H9 (cell line): ENCODE results near the gene DEK. TPM values are rescaled to one million over a fixed set of nuclear protein-coding genes. Genes with fewer than 3 reads are reported as not detected.

ENCODE experiments used
- DNase-seq: peaks from one replicate; pipeline ENCODE4 v3.0.0-alpha.2; 2017
- H2AFZ ChIP-seq: one replicate; pipeline ENCODE4 v1.6.1; 2013; ENCODE audit warnings: mild to moderate bottlenecking, low read length, control low read depth, moderate library complexity
- H2AK5ac ChIP-seq: 2 replicates; pipeline ENCODE4 v1.6.1; 2013; ENCODE audit warnings: low read length, control low read depth, mixed read lengths; ENCODE audit not compliant: insufficient read length
- H2BK120ac ChIP-seq: one replicate; pipeline ENCODE4 v1.6.1; 2013; ENCODE audit warnings: low read depth, mild to moderate bottlenecking, low read length, control low read depth, inconsistent platforms; ENCODE audit not compliant: poor library complexity, severe bottlenecking
- H2BK12ac ChIP-seq: 2 replicates; pipeline ENCODE4 v1.6.1; 2013; ENCODE audit warnings: low read length, control low read depth, mixed read lengths, low read depth; ENCODE audit not compliant: insufficient read length
- H2BK15ac ChIP-seq: 2 replicates; pipeline ENCODE4 v1.6.1; 2013; ENCODE audit warnings: low read depth, low read length, control low read depth
- H2BK20ac ChIP-seq: one replicate; pipeline ENCODE4 v1.6.1; 2013; ENCODE audit warnings: low read depth, mild to moderate bottlenecking, low read length, control low read depth, inconsistent platforms; ENCODE audit not compliant: poor library complexity, severe bottlenecking
- H2BK5ac ChIP-seq: 2 replicates; pipeline ENCODE4 v1.6.1; 2013; ENCODE audit warnings: low read length, control low read depth, mixed read lengths; ENCODE audit not compliant: insufficient read length
- H3K14ac ChIP-seq: 2 replicates; pipeline ENCODE4 v1.6.1; 2013; ENCODE audit warnings: low read length, control low read depth; ENCODE audit not compliant: insufficient read depth
- H3K18ac ChIP-seq: 2 replicates; pipeline ENCODE4 v1.6.1; 2013; ENCODE audit warnings: low read depth, mild to moderate bottlenecking, mixed read lengths, low read length, control low read depth; ENCODE audit not compliant: insufficient read length
- H3K23ac ChIP-seq: 2 replicates; pipeline ENCODE4 v1.6.1; 2013; ENCODE audit warnings: low read length, control low read depth, mixed read lengths, low read depth; ENCODE audit not compliant: insufficient read length
- H3K23me2 ChIP-seq: 2 replicates; pipeline ENCODE4 v1.6.1; 2013; ENCODE audit warnings: low read depth, mild to moderate bottlenecking, mixed read lengths, low read length, control low read depth; ENCODE audit not compliant: insufficient read length, poor library complexity, severe bottlenecking
- H3K27ac ChIP-seq: 2 replicates; pipeline ENCODE4 v1.5.1; 2013; ENCODE audit warnings: low read length, control low read depth, mixed read lengths, low read depth; ENCODE audit not compliant: insufficient read length
- H3K27me3 ChIP-seq: 2 replicates; pipeline ENCODE4 v1.6.1; 2013; ENCODE audit warnings: low read length, control low read depth, inconsistent platforms; ENCODE audit not compliant: insufficient read depth
- H3K4ac ChIP-seq: 2 replicates; pipeline ENCODE4 v1.6.1; 2013; ENCODE audit warnings: low read depth, mild to moderate bottlenecking, control low read depth, inconsistent platforms, low read length, moderate library complexity
- H3K4me1 ChIP-seq: 2 replicates; pipeline ENCODE4 v1.6.1; 2013; ENCODE audit warnings: low read length, control low read depth, inconsistent platforms; ENCODE audit not compliant: insufficient read depth
- H3K4me2 ChIP-seq: 2 replicates; pipeline ENCODE4 v1.6.1; 2013; ENCODE audit warnings: low read length, control low read depth, mixed read lengths; ENCODE audit not compliant: insufficient read length, insufficient read depth
- H3K56ac ChIP-seq: 2 replicates; pipeline ENCODE4 v1.6.1; 2013; ENCODE audit warnings: low read depth, mild to moderate bottlenecking, mixed read lengths, low read length, control low read depth; ENCODE audit not compliant: insufficient read length
- H3K79me1 ChIP-seq: 2 replicates; pipeline ENCODE4 v1.6.1; 2013; ENCODE audit warnings: low read depth, mild to moderate bottlenecking, moderate library complexity, low read length, control low read depth, inconsistent platforms; ENCODE audit not compliant: insufficient read depth, poor library complexity, severe bottlenecking
- H3K79me2 ChIP-seq: 2 replicates; pipeline ENCODE4 v1.6.1; 2013; ENCODE audit warnings: low read length, control low read depth, inconsistent platforms; ENCODE audit not compliant: insufficient read depth
- H3K9ac ChIP-seq: 2 replicates; pipeline ENCODE4 v1.6.1; 2013; ENCODE audit warnings: low read length, control low read depth, mixed read lengths; ENCODE audit not compliant: insufficient read length; ENCODE audit errors: extremely low read depth
- H3K9me3 ChIP-seq: one replicate; pipeline ENCODE4 v1.6.1; 2013; ENCODE audit warnings: low read depth, low read length, inconsistent platforms; ENCODE audit not compliant: control insufficient read depth
- H3T11ph ChIP-seq: one replicate; pipeline ENCODE4 v1.6.1; 2013; ENCODE audit warnings: mild to moderate bottlenecking, low read length, control low read depth, inconsistent platforms
- H4K20me1 ChIP-seq: one replicate; pipeline ENCODE4 v1.6.1; 2013; ENCODE audit not compliant: control insufficient read depth, insufficient read length, insufficient read depth
- H4K5ac ChIP-seq: 2 replicates; pipeline ENCODE4 v1.6.1; 2013; ENCODE audit warnings: low read depth, mild to moderate bottlenecking, mixed read lengths, low read length, control low read depth; ENCODE audit not compliant: insufficient read length
- H4K8ac ChIP-seq: replicated peaks from 2 replicates; pipeline ENCODE4 v1.6.1; 2013; ENCODE audit warnings: low read length, control low read depth, mixed read lengths, low read depth; ENCODE audit not compliant: insufficient read length
- H4K91ac ChIP-seq: 2 replicates; pipeline ENCODE4 v1.6.1; 2013; ENCODE audit warnings: low read depth, mild to moderate bottlenecking, moderate library complexity, mixed read lengths, low read length, control low read depth; ENCODE audit not compliant: insufficient read length
- H3K27ac Mint-ChIP-seq, 3 experiments: 2 replicates in 2 of 3; 3 replicates in 1 of 3; pipeline ENCODE4 v1.8.0; 2020 to 2021; ENCODE audit warnings: mixed read lengths in 3 of 3, mild to moderate bottlenecking in 1 of 3, moderate library complexity in 1 of 3
- H3K27me3 Mint-ChIP-seq: 2 replicates; pipeline ENCODE4 v1.8.0; 2021; ENCODE audit warnings: low read depth, mild to moderate bottlenecking, moderate library complexity, mixed read lengths
- H3K36me3 Mint-ChIP-seq, 3 experiments: 2 replicates in 2 of 3; 3 replicates in 1 of 3; pipeline ENCODE4 v1.8.0; 2020 to 2021; ENCODE audit warnings: low read depth in 3 of 3, mixed read lengths in 3 of 3; ENCODE audit not compliant: insufficient read depth in 1 of 3
- H3K4me1 Mint-ChIP-seq, 2 experiments: 2 replicates each; pipeline ENCODE4 v1.8.0; 2020; ENCODE audit warnings: mixed read lengths in 2 of 2
- H3K4me3 Mint-ChIP-seq, 2 experiments: 2 replicates in 1 of 2; 3 replicates in 1 of 2; pipeline ENCODE4 v1.8.0; 2020 to 2021; ENCODE audit warnings: mild to moderate bottlenecking in 2 of 2, mixed read lengths in 2 of 2, moderate library complexity in 1 of 2
- H3K9me3 Mint-ChIP-seq, 2 experiments: 2 replicates in 1 of 2; 3 replicates in 1 of 2; pipeline ENCODE4 v1.8.0; 2020; ENCODE audit warnings: mild to moderate bottlenecking in 2 of 2, mixed read lengths in 2 of 2, moderate library complexity in 1 of 2
- CTCF ChIP-seq: fragments of 200-600 bp; sonication (generic); conservative IDR thresholded peaks from 3 replicates; pipeline ENCODE4 v1.8.0; 2021; ENCODE audit warnings: antibody characterized with exemption, mild to moderate bottlenecking
- WGBS: extraction: QIAGEN DNeasy Blood & Tissue Kit; methylation state at CpG from one replicate; pipeline ENCODE4 v1.1.7; 2013; ENCODE audit warnings: missing lambda C conversion rate, low lambda C conversion rate, mixed read lengths; ENCODE audit not compliant: insufficient read length; ENCODE audit errors: extremely low coverage; 5-methylcytosine and 5-hydroxymethylcytosine counted together
- total RNA-seq: library from RNA; stranded (reverse); gene quantifications from 2 replicates; pipeline ENCODE4 v1.2.1, GENCODE V29; 2021

Gene DEK
- total RNA-seq, 1 experiment from 2014 or later, result 217 TPM

GRCh38 chr6:18261877-18262276 is 2.5 kb downstream of the DEK start:
- Histone ChIP-seq H2BK120ac (no peak overlapping the region), H3K18ac (no peak overlapping the region), H3K23ac (no peak overlapping the region), H2BK20ac (no peak overlapping the region), H3T11ph (no peak overlapping the region), H3K4me1 (peaks cover 8% of the 10 kb centered on the region; the same call in 1 of the 2 replicates), H3K4me2 (peak overlapping the region; percentile 14), H2AK5ac (no peak overlapping the region), H4K8ac (no peak overlapping the region), H3K4ac (no peak overlapping the region), H2BK12ac (no peak overlapping the region), H2BK15ac (no peak overlapping the region), H4K20me1 (no peaks in the 10 kb centered on the region), H4K5ac (no peak overlapping the region), H3K27ac (no peak overlapping the region), H3K56ac (no peak overlapping the region), H2AFZ (no peak overlapping the region), H3K9me3 (no peaks in the 10 kb centered on the region), H3K27me3 (no peaks in the 10 kb centered on the region), H3K79me2 (peaks cover 53% of the 10 kb centered on the region), H3K79me1 (peaks cover 4% of the 10 kb centered on the region), H3K9ac (no peak overlapping the region), H3K14ac (no peak overlapping the region), H3K23me2 (peaks cover 15% of the 10 kb centered on the region), H4K91ac (no peak overlapping the region), H2BK5ac (no peak overlapping the region)
- Mint-ChIP-seq H3K27me3 (no peaks in the 10 kb centered on the region), H3K9me3 (peaks cover 0 to 3% of the 10 kb centered on the region in 2 experiments; a peak in 3 of 5 replicates), H3K4me1 (peaks cover 36 to 46% of the 10 kb centered on the region in 2 experiments), H3K27ac (peak overlapping the region; percentile 26 to 76 (median 63); a peak in 5 of 7 replicates), H3K4me3 (peak overlapping the region; percentile 88 to 92), H3K36me3 (peaks cover 56 to 68% (median 62%) of the 10 kb centered on the region in 3 experiments)
- no peak for TF ChIP-seq CTCF
- no CpG with 5 or more reads among the region's 6 CpGs for WGBS
- DNase-seq, result no peak
